GM23338 (cell line): ENCODE results near the gene OVCA2.

Experiments used
- CTCF ChIP-seq, 2 experiments: fragments of 200-600 bp in 1 of 2; sonication (generic) in 1 of 2; conservative IDR thresholded peaks; 2 replicates each; pipeline versions ENCODE4 v1.5.1 to v1.6.1; 2016 to 2017; ENCODE audit warnings: antibody characterized with exemption in 2 of 2, low read depth in 2 of 2, mild to moderate bottlenecking in 2 of 2, moderate library complexity in 1 of 2
- EZH2 ChIP-seq: fragments of 200-600 bp; sonication (generic); IDR thresholded peaks from one replicate; pipeline ENCODE4 v1.8.0; 2017; ENCODE audit warnings: antibody characterized with exemption, mild to moderate bottlenecking, low read depth; ENCODE audit not compliant: unreplicated experiment
- EZH2phosphoT487 ChIP-seq: fragments of 200-600 bp; sonication (generic); IDR thresholded peaks from one replicate; pipeline ENCODE4 v1.8.1; 2018; ENCODE audit warnings: antibody characterized with exemption; ENCODE audit not compliant: unreplicated experiment
- POLR2AphosphoS5 ChIP-seq: IDR thresholded peaks from 2 replicates; pipeline ENCODE4 v1.6.1; 2016; ENCODE audit warnings: antibody characterized with exemption, low read depth
- REST ChIP-seq: IDR thresholded peaks from one replicate; pipeline ENCODE4 v1.6.1; 2018; ENCODE audit warnings: antibody characterized with exemption; ENCODE audit not compliant: unreplicated experiment

GRCh38 chr17:2042390-2042847, 597 bp downstream of the OVCA2 start:
- TF ChIP-seq CTCF (conservative IDR thresholded peaks at IDR 0.05; ENCODE audit: low read depth in 2 of 2) (peak in 1 of 2 experiments; percentile 28; a peak in 2 of 4 replicates), POLR2AphosphoS5 (no peak), REST (no peak), EZH2phosphoT487 (no peak), EZH2 (no peak)
